Skin epidermis (tissue), 12 donors: ENCODE measurements around the gene HSPB9.

Experiments
- H3K27ac ChIP-seq, 21 experiments: fragments of 200-600 bp; sonication (generic) in 11 of 21; one replicate each; pipeline ENCODE4 v1.5.0; 2020; ENCODE audit warnings: mild to moderate bottlenecking in 3 of 21, inconsistent platforms in 2 of 21, moderate library complexity in 2 of 21
- H3K4me3 ChIP-seq, 7 experiments: fragments of 200-600 bp; sonication (generic) in 2 of 7; one replicate each; pipeline ENCODE4 v1.5.0; 2020; ENCODE audit warnings: inconsistent platforms in 2 of 7, mild to moderate bottlenecking in 2 of 7, moderate library complexity in 1 of 7

HSPB9 gene

DNA sequence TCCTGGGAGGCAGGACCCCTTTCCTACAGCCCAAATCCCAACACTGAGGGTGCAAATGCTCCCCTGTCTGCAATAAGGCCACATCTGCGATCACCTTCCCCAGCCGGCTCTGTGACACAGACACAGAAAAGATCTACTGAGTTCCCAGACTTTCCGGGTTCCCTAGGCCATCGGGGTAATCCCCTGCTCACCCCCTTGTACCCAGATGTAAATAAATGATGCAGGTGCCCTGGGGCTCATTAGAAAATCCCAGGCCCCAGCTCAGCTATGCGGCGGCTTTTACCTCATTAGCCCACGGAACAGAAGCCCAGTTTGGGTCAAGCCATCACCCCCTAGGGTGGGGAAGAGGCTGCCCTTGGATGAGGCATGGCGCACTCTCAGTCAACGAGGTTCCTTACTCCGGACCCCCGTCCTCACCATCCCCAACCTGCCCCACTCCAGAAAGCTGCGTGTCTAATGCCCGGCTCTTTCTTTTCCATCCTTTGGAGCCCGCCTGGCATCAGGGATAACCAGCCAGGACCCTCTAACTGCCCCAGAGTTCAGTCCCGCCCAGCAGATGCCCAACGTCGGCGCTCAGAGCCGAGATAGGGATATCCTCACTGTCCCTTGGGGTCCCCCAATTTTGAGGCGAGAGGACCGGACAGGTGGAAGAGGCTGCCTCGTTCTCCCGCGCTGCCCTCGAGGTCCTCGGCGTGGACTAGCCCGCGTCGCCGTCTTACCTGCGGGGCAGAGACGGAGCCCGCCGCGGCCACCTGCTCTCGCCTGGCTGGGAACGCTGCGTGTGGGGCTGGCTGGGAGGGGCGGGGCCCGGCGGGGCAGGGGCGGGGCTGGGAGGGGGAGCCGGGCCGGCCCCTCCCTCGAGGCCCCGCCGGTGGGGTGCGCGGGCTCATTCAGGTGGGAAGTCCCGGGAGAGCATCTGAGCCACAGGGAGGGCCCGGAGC is 24.6 kb upstream of the HSPB9 start, which contains the start of gene ZNF385C:
TSS of gene ZNF385C (minus strand) at position 783 of the 941 bp plus-strand sequence. CDS start 35,417 bp downstream, outside the sequence.
- Histone ChIP-seq H3K27ac (peak within 1 kb of the TSS in 1 of 21 experiments; percentile 2), H3K4me3 (peak within 1 kb of the TSS in 3 of 7 experiments; percentile 4 to 26 (median 24))

GRCh38 chr17:42098730-42099399 is 23.7 kb upstream of the HSPB9 start:
- H3K27ac ChIP-seq = no peak overlapping the region

GRCh38 chr17:42101513-42102292 is 20.9 kb upstream of the HSPB9 start:
- Histone ChIP-seq H3K4me3 (no peak overlapping the region), H3K27ac (no peak overlapping the region)

More at GRCh38 chr17:42098730-42099399, 23.7 kb upstream of the HSPB9 start:
- H3K4me3 ChIP-seq = peak overlapping the region in 1 of 7 experiments; percentile 24

- H3K4me3 ChIP-seq = no peak overlapping the region
- no peak overlapping the region for H3K27ac ChIP-seq
Observed at GRCh38 chr17:42103221-42103954, 19.2 kb upstream of the HSPB9 start.

- H3K27ac ChIP-seq = no peak overlapping the region
- H3K4me3 ChIP-seq = no peak overlapping the region
Observed at GRCh38 chr17:42104264-42104663, 18.3 kb upstream of the HSPB9 start.

DNA sequence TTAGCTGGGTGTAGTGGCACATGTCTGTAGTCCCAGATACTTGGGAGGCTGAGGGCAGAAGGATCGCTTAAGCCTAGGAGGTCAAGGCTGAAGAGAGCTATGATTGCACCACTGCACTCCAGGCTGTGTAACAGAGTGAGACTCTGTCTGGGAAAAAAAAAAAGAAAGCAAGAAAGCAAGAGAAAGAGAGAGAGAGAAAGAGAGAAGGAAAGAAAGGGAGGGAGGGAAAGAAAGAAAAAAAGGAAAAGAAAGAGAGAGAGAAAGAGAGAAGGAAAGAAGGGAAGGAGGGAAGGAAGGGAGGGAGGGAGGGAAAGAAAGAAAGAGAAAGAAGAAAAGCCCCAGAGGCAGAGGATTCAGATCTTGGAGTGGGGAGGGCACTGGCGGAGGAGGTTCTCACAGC is 16.6 kb upstream of the HSPB9 start:
- H3K4me3 ChIP-seq = no peak overlapping the region

GRCh38 chr17:42107124-42107523 is 15.5 kb upstream of the HSPB9 start:
- peak overlapping the region in 3 of 7 experiments; percentile 2 to 15 (median 14) for H3K4me3 ChIP-seq
- no peak overlapping the region for H3K27ac ChIP-seq

More for the DNA sequence above, 16.6 kb upstream of the HSPB9 start:
- H3K27ac ChIP-seq = no peak overlapping the region

GRCh38 chr17:42107597-42108576 is 14.7 kb upstream of the HSPB9 start:
- no peak overlapping the region for H3K27ac ChIP-seq
- H3K4me3 ChIP-seq = peak overlapping the region in 3 of 7 experiments; percentile 2 to 15 (median 14)

DNA sequence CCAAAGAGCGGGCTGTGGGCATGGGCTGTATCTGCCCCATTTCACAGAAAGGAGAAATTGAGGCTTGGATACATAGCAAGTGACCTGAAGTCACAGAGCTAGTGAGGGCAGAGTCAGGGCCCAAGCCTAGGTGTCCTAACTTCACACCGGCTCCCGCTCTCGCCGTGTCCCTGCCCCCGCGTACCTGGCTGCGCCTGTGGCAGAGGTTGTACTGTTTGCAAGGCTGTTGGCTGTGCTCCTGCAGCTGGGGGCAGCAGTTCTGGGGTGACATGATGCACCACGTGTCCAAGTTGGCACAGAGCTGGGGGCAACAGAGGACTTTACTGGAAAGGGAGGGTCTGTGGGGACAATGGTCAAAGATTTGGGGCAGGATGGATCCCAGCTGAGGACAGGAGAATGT is 13.5 kb upstream of the HSPB9 start:
- Histone ChIP-seq H3K4me3 (no peak overlapping the region), H3K27ac (no peak overlapping the region)

DNA sequence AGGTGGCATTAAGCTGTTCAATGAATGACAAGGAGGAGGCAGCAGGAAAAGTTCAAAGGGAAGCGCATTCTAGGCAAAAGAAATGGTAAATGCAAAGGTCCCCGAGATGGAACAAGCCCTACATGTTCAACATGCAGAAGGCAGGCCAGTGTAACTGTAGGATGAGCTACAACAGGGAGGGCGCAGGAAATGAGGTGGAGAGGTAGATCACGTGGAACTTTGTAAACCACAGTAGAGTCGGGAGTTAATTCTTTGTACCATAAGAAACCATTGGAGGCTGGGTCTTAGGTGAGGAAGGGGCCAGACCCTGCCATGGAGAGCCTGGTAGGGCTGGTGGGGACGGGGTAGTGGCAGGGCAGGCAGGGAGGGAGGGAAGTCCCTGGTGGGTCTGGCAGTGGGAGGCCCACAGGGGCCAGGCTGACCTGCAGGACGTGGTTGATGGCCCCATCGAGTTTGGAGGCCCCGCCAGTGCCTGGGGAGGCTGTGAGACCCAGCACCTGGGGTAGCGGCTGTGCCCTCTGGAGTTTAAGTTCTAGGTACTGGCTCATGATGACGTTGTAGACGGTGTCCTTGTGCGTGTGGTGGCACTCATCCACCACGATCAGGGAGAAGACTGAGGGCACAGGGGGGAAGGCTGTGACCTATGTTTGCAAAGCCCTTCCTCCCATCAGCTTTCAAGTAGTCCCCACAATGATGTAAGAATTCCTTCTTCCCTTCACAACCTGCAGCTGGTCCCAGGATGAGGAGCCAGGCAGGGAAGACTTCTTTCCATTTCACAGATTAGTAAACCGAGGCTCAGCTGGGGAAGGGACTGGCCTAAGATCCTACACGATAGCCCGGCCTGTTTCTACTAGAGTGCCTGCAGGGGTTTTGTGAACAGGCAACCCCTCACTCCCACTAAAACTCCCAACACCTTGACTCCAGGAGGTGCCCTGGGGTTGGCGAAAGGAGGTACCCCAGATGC is 12.0 kb upstream of the HSPB9 start:
- no peak overlapping the region for H3K4me3 ChIP-seq

DNA sequence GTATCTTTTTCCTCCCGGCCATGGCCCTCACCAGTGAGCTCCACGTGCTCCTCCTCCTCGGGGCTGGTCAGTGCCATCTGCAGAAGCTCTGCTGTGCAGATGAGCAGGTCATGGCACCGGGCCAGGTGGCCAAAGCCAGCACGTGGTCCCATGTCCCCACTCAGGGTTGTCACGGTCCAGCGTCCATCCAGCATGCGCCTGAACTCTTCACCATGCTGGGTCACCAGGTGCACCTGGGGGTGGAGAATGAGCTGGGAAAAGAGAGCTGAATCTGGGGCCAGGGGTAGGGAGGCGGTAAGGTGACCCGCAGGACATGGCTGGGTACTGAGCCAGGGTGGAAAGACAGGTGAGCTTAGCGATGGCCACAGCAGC is 11.4 kb upstream of the HSPB9 start:
- H3K27ac ChIP-seq = peak overlapping the region in 18 of 21 experiments; percentile 79 to 99 (median 90)
- H3K4me3 ChIP-seq = peak overlapping the region in 3 of 7 experiments; percentile 43 to 71 (median 55)

More for the DNA sequence above, 12.0 kb upstream of the HSPB9 start:
- peak overlapping the region in 4 of 21 experiments; percentile 5 to 86 (median 85) for H3K27ac ChIP-seq

DNA sequence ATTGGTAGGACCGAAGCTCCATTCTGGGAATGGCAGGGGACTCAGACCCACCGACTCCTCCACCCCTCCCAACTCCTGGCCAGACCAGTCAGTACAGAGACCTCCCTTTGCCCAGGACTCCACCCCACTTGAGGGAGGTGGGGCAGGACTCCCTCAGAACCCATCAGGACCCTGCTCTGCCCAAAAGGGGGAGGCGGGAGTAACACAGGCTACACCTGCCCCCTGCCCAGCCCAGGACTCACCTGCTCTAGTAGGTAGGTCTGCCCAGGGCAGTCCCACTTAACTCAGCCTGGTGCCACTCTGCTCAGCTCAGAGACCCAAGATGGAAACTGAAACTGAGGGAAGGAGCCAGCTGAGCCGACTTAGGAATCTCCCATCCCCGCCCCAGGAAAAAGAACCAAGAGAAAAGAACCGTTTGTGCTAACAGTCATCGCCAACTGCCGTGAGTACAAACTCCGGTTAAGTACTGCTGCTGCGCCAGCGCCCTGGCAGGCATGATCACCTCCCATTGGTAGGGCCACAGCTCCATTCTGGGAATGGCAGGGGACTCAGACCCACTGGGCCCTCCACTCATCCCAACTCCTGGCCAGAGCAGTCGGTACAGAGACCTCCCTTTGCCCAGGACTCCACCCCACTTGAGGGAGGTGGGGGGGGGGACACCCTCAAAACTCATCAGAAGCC is 10.6 kb upstream of the HSPB9 start:
- Histone ChIP-seq H3K4me3 (peak overlapping the region; percentile 34 to 71 (median 48)), H3K27ac (peak overlapping the region; percentile 61 to 99 (median 90))

DNA sequence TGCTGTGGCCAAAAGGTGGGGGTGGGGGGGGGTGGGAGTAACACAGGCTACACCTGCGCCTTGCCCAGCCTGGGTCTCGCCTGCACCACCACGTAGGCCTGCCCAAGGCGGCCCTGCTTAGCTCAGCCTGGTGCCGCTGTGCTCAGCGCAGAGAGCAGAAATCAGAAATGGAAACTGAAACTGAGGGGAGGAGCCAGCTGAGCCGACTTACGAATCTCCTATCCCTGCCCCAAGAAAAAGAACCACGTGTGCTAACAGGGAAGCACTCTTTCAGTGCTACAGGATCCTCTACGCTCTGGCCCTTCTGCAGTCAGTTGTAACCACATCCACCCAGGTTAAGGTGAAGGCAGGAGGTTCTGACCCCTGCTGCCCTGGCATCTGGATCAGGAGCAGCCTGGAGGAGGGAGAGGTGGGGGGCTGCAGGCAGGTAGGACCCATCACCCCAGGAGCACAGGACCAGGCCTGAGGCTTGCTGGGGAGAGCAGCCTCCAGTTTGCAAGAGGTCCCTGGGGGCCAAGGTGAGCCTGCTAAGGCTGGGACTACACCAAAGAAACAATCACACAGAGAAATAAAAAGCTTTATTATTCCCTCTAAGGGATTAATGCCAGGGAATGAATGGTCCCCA is 9.9 kb upstream of the HSPB9 start, which contains the start of gene DHX58:
TSS of gene DHX58 (minus strand) at position 163 of the 625 bp plus-strand sequence. CDS start 822 bp downstream, outside the sequence.
- Histone ChIP-seq H3K27ac (peak within 1 kb of the TSS; percentile 61 to 99 (median 90)), H3K4me3 (peak within 1 kb of the TSS; percentile 34 to 71 (median 48))

GRCh38 chr17:42113293-42114069 is 9.1 kb upstream of the HSPB9 start:
- Histone ChIP-seq H3K4me3 (no peak overlapping the region), H3K27ac (peak overlapping the region; percentile 0 to 99 (median 90))

DNA sequence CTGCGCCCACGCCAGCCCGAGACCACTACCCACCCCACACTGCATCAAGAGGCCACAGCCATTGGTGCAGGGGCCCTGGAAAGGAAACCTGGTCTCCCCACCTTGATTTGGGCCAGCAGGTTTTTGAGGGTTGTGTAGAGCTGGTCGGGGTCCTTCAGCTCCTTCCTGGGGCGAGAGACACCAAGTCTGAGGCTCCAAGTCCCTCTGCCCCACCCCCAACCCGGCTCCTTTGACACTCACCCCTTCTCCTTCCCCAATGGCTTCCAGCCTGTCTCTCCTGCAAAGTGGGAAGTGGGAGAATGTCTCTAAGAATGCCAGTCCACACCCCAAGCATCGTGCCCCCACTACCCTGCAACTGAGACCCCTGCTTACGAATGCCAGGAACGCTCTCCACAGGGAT is 8.5 kb upstream of the HSPB9 start:
- H3K27ac ChIP-seq = peak overlapping the region in 10 of 21 experiments; percentile 4 to 98 (median 88)
- H3K4me3 ChIP-seq = no peak overlapping the region
